Endothelial cell of umbilical vein (primary cell): ENCODE measurements around the gene TAS2R41. TPM values are rescaled to one million over a fixed set of nuclear protein-coding genes. Genes with fewer than 3 reads are reported as not detected.

Experiments used
- BruUV-seq: library from RNA; stranded (reverse); fragments of 400-500 nt; replicated peaks from 2 replicates; lab custom pipeline; 2021; lab: Mats Ljungman, UMichigan
- CTCF ChIA-PET: fragments of 300-600, 350-600 bp; sonication (Branson Sonifier 250); formaldehyde crosslinking; loops from one replicate; lab custom pipeline; 2021; ENCODE audit warnings: antibody characterized with exemption, inconsistent platforms; lab: Charles Lee
- POLR2A ChIA-PET: fragments of 300-600, 350-600 bp; sonication (Branson Sonifier 250); formaldehyde crosslinking; loops from one replicate; lab custom pipeline; 2021; ENCODE audit warnings: antibody characterized with exemption, inconsistent platforms; lab: Charles Lee
- DNase-seq: peaks from one replicate; pipeline ENCODE4 v3.0.0-alpha.2; 2011; ENCODE audit warnings: low read depth, low spot score
- FAIRE-seq: peaks from 2 replicates; lab custom pipeline; 2011; peaks lifted over from hg19 to GRCh38; lab: Jason Lieb, UNC
- H2AFZ ChIP-seq: 2 replicates; pipeline ENCODE4 v1.6.0; 2012; ENCODE audit warnings: low read depth, low read length, control low read depth, inconsistent platforms
- H3K27ac ChIP-seq: 2 replicates; pipeline ENCODE4 v1.5.1; 2011; ENCODE audit warnings: low read depth, mild to moderate bottlenecking, control low read depth, low read length, moderate library complexity; ENCODE audit not compliant: insufficient read depth
- H3K27me3 ChIP-seq, 2 experiments: 2 replicates each; pipeline versions ENCODE4 v1.6.0 to v1.6.1; 2011; ENCODE audit warnings: low read length in 2 of 2, mixed read lengths in 1 of 2; ENCODE audit not compliant: control insufficient read depth in 2 of 2, insufficient read depth in 2 of 2
- H3K36me3 ChIP-seq, 2 experiments: 2 replicates in 1 of 2; 3 replicates in 1 of 2; pipeline ENCODE4 v1.5.1; 2011; ENCODE audit warnings: low read length in 2 of 2, mild to moderate bottlenecking in 1 of 2, moderate library complexity in 1 of 2; ENCODE audit not compliant: control insufficient read depth in 2 of 2, insufficient read depth in 2 of 2; ENCODE audit errors: extremely low read depth in 1 of 2
- H3K4me1 ChIP-seq: 3 replicates; pipeline ENCODE4 v1.5.1; 2011; ENCODE audit warnings: mild to moderate bottlenecking, low read length; ENCODE audit not compliant: control insufficient read depth, insufficient read depth; ENCODE audit errors: extremely low read depth
- H3K4me2 ChIP-seq: 2 replicates; pipeline ENCODE4 v1.6.1; 2011; ENCODE audit warnings: low read length, control low read depth, mixed read lengths; ENCODE audit not compliant: insufficient read depth
- H3K4me3 ChIP-seq, 3 experiments: fragments of 200-600 bp in 1 of 3; sonication (generic), shearing (Covaris generic) in 1 of 3; replicated peaks in 1 of 3; 2 replicates each; pipeline ENCODE4 v1.5.1; 2011 to 2016; ENCODE audit warnings: control low read depth in 3 of 3, low read length in 3 of 3, mild to moderate bottlenecking in 2 of 3, inconsistent platforms in 1 of 3, low read depth in 1 of 3, moderate library complexity in 1 of 3; ENCODE audit not compliant: insufficient read depth in 1 of 3
- H3K79me2 ChIP-seq: 2 replicates; pipeline ENCODE4 v1.6.0; 2012; ENCODE audit warnings: low read length, inconsistent platforms; ENCODE audit not compliant: control insufficient read depth, insufficient read depth
- H3K9ac ChIP-seq: replicated peaks from 2 replicates; pipeline ENCODE3; 2011; ENCODE audit warnings: low read length, control low read depth; ENCODE audit not compliant: insufficient read depth; ENCODE audit errors: extremely low read depth
- H3K9me1 ChIP-seq: replicated peaks from 3 replicates; pipeline ENCODE4 v1.6.0; 2011; ENCODE audit warnings: mild to moderate bottlenecking, low read length; ENCODE audit not compliant: control insufficient read depth, insufficient read depth; ENCODE audit errors: extremely low read depth
- H3K9me3 ChIP-seq: replicated peaks from 2 replicates; pipeline ENCODE4 v1.5.1; 2012; ENCODE audit warnings: low read length, inconsistent platforms; ENCODE audit not compliant: control insufficient read depth, insufficient read depth
- H4K20me1 ChIP-seq: replicated peaks from 2 replicates; pipeline ENCODE3; 2011; ENCODE audit warnings: mild to moderate bottlenecking, low read length; ENCODE audit not compliant: control insufficient read depth, insufficient read depth; ENCODE audit errors: extremely low read depth
- EZH2 ChIP-seq: IDR thresholded peaks from 2 replicates; pipeline ENCODE4 v1.6.1; 2012; ENCODE audit warnings: borderline replicate concordance, low read depth, mild to moderate bottlenecking, moderate library complexity, low read length, inconsistent platforms; ENCODE audit not compliant: severe bottlenecking
- FOS ChIP-seq: IDR thresholded peaks from 2 replicates; pipeline ENCODE4 v1.6.1; 2011; ENCODE audit warnings: mild to moderate bottlenecking, low read length, moderate library complexity, borderline replicate concordance; ENCODE audit not compliant: insufficient read depth
- GATA2 ChIP-seq: IDR thresholded peaks from 2 replicates; pipeline ENCODE4 v1.7.0; 2011; ENCODE audit warnings: low read depth, mild to moderate bottlenecking, moderate library complexity, mixed read lengths, low read length; ENCODE audit not compliant: insufficient read length, insufficient read depth
- JUN ChIP-seq: IDR thresholded peaks from 2 replicates; pipeline ENCODE4 v1.6.1; 2011; ENCODE audit warnings: borderline replicate concordance, low read depth; ENCODE audit not compliant: insufficient read length, insufficient read depth
- MAX ChIP-seq: IDR thresholded peaks from 2 replicates; pipeline ENCODE4 v1.6.1; 2011; ENCODE audit not compliant: insufficient read depth, insufficient read length
- POLR2A ChIP-seq: IDR thresholded peaks from 2 replicates; pipeline ENCODE4 v1.6.1; 2012; ENCODE audit warnings: low read depth, mild to moderate bottlenecking, control low read depth, low read length
- POLR2AphosphoS5 ChIP-seq: IDR thresholded peaks from 2 replicates; pipeline ENCODE4 v1.6.1; 2012; ENCODE audit warnings: low read depth, mild to moderate bottlenecking, control low read depth, low read length, moderate library complexity; ENCODE audit not compliant: insufficient read depth
- dilution Hi-C: fragments of 300-500 bp; cut with MboI; formaldehyde crosslinking; loops from one replicate; pipeline ENCODE4 v1.15.0; 2019; ENCODE audit warnings: low sequenced_read_pairs; ENCODE audit not compliant: extremely low pct_ligation_motif_present
- intact Hi-C: fragments of 100-400 bp; cut with micrococcal nuclease; formaldehyde crosslinking; loops from one replicate; pipeline ENCODE4 v1.10.0; 2022
- polyA plus RNA-seq, 4 experiments: library from polyadenylated mRNA; depleted of rRNA in 3 of 4; stranded (reverse) in 3 of 4; unstranded in 1 of 4; fragments of >200 nt; gene quantifications; 2 replicates each; pipeline versions ENCODE4 v1.2.1 to v1.2.3, GENCODE V29; 2011 to 2012; ENCODE audit warnings: missing spikeins in 1 of 4
- total RNA-seq: library from RNA; stranded (reverse); gene quantifications from 2 replicates; pipeline ENCODE4 v1.2.3, GENCODE V29; 2021

The TAS2R41 gene
- total and polyA plus RNA-seq, 2 donors (not counting 3 experiments of a cell fraction or from before 2014, with no cell fraction given) = not detected

- TF ChIP-seq EZH2 = no peak
- dilution Hi-C loops = no loop called here
- no peaks in the 10 kb centered on the region for H3K79me2 ChIP-seq
- ChIA-PET CTCF (interaction anchor here (0.8 kb wide), 1 partner anchor 8 kb away, joined by 3 read pairs; no protein-coding TSS in a partner anchor), POLR2A (no interaction called here)
- peak; percentile 80 for DNase-seq
- no peaks in the 10 kb centered on the region for H3K9me3 ChIP-seq
- H3K27ac ChIP-seq = peak overlapping the region; percentile 50
- intact Hi-C loops = loop anchor here (5.0 kb wide), 1 partner anchor 115 kb away; the partner anchor contains the start of gene ZYX
- H3K36me3 ChIP-seq = no peaks in the 10 kb centered on the region
- peaks cover 71% of the 10 kb centered on the region for H3K4me1 ChIP-seq
- H3K27me3 ChIP-seq = no peaks in the 10 kb centered on the region
- no peak overlapping the region for H3K4me3 ChIP-seq
- BruUV-seq = no TSS peak
- H3K4me2 ChIP-seq = no peak overlapping the region
- no peak overlapping the region for H3K9ac ChIP-seq
- peak; percentile 28 for FAIRE-seq
- H4K20me1 ChIP-seq = no peaks in the 10 kb centered on the region
- no peaks in the 10 kb centered on the region for H3K9me1 ChIP-seq
- H2AFZ ChIP-seq = peak overlapping the region; percentile 8
Measured at GRCh38 chr7:143497008-143497795, 19.5 kb downstream of the TAS2R41 start.

GRCh38 chr7:143499246-143499645 is 21.6 kb downstream of the TAS2R41 start:
- H3K27ac ChIP-seq = peak overlapping the region; percentile 99
- peak overlapping the region in 1 of 3 experiments; percentile 31 for H3K4me3 ChIP-seq
- BruUV-seq = no TSS peak
- H3K36me3 ChIP-seq = no peaks in the 10 kb centered on the region
- FAIRE-seq = peak; percentile 98
- peak; percentile 69 for TF ChIP-seq FOS
- peak; percentile 82 for TF ChIP-seq POLR2AphosphoS5
- TF ChIP-seq EZH2 = no peak
- TF ChIP-seq POLR2A = peak; percentile 61
- TF ChIP-seq MAX = no peak
- TF ChIP-seq JUN = peak; percentile 91
- peak; percentile 93 for TF ChIP-seq GATA2
- H3K4me1 ChIP-seq = peaks cover 51% of the 10 kb centered on the region
- H3K9me1 ChIP-seq = no peaks in the 10 kb centered on the region
- H3K4me2 ChIP-seq = peak overlapping the region; percentile 80
- H2AFZ ChIP-seq = no peak overlapping the region
- H3K9me3 ChIP-seq = no peaks in the 10 kb centered on the region
- ChIA-PET CTCF (interaction anchor here (1.3 to 4.0 kb wide), 5 partner anchors 8 to 96 kb away, joined by 3 to 36 read pairs (median 8); no protein-coding TSS in a partner anchor), POLR2A (interaction anchor here (1.1 to 1.6 kb wide), 4 partner anchors 107 to 115 kb away, joined by 3 to 17 read pairs (median 5); no protein-coding TSS in a partner anchor)
- no peaks in the 10 kb centered on the region for H3K27me3 ChIP-seq
- peak overlapping the region; percentile 84 for H3K9ac ChIP-seq
- H4K20me1 ChIP-seq = no peaks in the 10 kb centered on the region
- H3K79me2 ChIP-seq = no peaks in the 10 kb centered on the region
- peak; percentile 97 for DNase-seq
- intact Hi-C loops (loop anchor here (2.0 to 5.0 kb wide), 3 partner anchors 66 to 210 kb away; partner anchors contain the start of genes CASP2 and ZYX), dilution Hi-C loops (no loop called here)
